22Rv1 (cell line): Measurements from ENCODE around the gene DPYSL5.

Source experiments
- H3K27ac ChIP-seq: fragments of 450-650 bp; 2 replicates; pipeline ENCODE4 v1.5.1; 2017
- ZFX ChIP-seq: fragments of 450-650 bp; IDR thresholded peaks from 2 replicates; pipeline ENCODE4 v1.6.1; 2017; ENCODE audit warnings: antibody characterized with exemption, borderline replicate concordance
- TF ChIP-seq, protein P1 (sequence below): fragments of 450-650 bp; IDR thresholded peaks from 2 replicates; pipeline ENCODE4 v1.5.1; 2017; ENCODE audit warnings: mild to moderate bottlenecking

The DPYSL5 gene

GRCh38 chr2:26924731-26925099, 76.8 kb downstream of the DPYSL5 start:
- no peak overlapping the region for H3K27ac ChIP-seq
- no peak for TF ChIP-seq ZFX
- TF ChIP-seq, protein P1, sequence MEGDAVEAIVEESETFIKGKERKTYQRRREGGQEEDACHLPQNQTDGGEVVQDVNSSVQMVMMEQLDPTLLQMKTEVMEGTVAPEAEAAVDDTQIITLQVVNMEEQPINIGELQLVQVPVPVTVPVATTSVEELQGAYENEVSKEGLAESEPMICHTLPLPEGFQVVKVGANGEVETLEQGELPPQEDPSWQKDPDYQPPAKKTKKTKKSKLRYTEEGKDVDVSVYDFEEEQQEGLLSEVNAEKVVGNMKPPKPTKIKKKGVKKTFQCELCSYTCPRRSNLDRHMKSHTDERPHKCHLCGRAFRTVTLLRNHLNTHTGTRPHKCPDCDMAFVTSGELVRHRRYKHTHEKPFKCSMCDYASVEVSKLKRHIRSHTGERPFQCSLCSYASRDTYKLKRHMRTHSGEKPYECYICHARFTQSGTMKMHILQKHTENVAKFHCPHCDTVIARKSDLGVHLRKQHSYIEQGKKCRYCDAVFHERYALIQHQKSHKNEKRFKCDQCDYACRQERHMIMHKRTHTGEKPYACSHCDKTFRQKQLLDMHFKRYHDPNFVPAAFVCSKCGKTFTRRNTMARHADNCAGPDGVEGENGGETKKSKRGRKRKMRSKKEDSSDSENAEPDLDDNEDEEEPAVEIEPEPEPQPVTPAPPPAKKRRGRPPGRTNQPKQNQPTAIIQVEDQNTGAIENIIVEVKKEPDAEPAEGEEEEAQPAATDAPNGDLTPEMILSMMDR = no peak

DNA sequence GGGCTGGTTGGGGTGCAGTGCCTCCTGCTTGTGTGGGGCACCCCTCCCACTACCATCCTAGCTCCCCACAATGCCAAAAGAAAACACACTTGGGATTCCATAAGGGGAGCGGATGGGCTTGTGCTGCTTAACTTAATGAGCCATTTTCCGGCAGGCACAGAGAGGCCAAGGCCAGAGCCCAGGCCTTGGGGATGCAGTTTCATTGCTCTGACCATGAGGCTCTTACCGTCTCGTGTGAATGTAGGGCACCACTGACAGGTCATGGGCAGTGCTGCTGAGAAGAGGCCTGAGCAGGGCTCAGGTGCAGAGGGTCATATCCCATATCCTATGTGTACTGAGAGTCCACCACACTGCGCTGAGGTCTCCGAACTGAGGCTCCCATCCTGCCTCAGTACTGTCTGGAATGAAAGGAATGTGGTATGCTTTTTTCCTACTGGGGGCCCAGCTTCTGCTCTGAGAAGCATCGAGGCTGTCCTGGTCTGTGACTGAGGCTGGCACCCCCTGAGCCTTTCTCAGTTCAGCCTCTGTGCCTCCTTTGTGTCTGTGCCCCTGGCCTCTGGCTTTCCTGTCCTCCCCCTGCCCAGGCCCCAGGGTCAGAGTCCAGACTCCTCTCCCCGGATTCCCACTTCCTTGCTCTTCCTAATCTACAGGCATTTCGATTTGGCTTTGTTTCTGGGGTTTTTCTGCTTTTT, 77.3 kb downstream of the DPYSL5 start:
- TF ChIP-seq ZFX = no peak
- TF ChIP-seq, protein P1 = no peak
- no peak overlapping the region for H3K27ac ChIP-seq

GRCh38 chr2:26927221-26927620, 79.3 kb downstream of the DPYSL5 start:
- no peak overlapping the region for H3K27ac ChIP-seq
- TF ChIP-seq, protein P1 = no peak
- no peak for TF ChIP-seq ZFX

DNA sequence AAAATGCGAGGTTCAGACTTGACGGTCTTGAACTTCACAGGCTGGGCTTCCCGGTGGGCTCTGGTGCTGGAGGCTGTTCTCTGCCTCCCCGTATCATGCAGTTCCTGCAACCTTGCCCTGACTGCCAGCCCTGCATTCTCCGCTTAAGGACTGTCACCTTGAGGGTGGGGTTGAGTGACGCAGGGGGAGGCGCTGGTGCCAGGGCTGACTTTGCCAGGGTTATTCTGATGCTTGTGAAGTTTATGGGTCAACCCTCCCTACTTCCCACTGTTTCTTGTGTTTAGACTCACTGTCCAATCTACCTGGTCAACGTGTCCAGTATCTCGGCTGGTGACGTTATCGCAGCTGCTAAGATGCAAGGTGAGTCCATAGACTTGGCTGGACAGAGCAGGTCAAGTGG, 85.0 kb downstream of the DPYSL5 start:
- TF ChIP-seq, protein P1 = no peak
- no peak for TF ChIP-seq ZFX
- H3K27ac ChIP-seq = no peak overlapping the region

GRCh38 chr2:26933431-26934334, 85.8 kb downstream of the DPYSL5 start:
- H3K27ac ChIP-seq = no peak overlapping the region
- TF ChIP-seq, protein P1 = no peak
- no peak for TF ChIP-seq ZFX

- TF ChIP-seq, protein P1 = no peak
- no peak for TF ChIP-seq ZFX
- H3K27ac ChIP-seq = no peak overlapping the region
These were observed 86.4 kb downstream of the DPYSL5 start for GRCh38 chr2:26934335-26934724.

DNA sequence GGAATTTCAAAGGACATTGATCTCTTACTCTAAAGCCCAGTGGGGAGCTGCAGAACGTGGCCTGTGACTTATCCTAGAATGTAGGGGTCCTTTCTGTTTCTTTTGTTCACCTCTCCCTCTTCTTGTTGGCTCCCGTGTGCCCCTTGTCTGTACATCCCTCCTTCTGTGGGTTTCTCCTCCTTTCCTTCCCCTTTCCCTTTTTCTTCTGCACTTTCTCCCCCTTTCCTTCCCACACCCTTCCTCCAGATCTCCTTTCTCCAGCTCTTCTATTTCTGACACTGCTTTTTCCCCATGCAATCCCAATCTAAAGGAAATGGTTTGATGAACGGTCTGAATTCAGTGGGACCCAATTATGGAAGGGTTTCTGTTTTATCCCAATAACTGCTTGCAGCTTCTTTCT, 87.1 kb downstream of the DPYSL5 start:
- no peak overlapping the region for H3K27ac ChIP-seq
- no peak for TF ChIP-seq ZFX
- TF ChIP-seq, protein P1 = no peak
